Measurements from ENCODE around the gene ILKAP.

Gene ILKAP

GRCh38 chr2:238240757-238241711 is 37.5 kb upstream of the ILKAP start:
- no peak for TF ChIP-seq CTCF (IDR thresholded peaks at IDR 0.05; ENCODE audit: borderline replicate concordance, control extremely low read depth, extremely low read depth, insufficient read depth, missing control alignments)
- DNase-seq (ENCODE audit: low spot score), result no peak
- in situ Hi-C loops (cut with MboI; ENCODE audit: low sequenced_read_pairs, unreplicated experiment), result no loop called here

DNA sequence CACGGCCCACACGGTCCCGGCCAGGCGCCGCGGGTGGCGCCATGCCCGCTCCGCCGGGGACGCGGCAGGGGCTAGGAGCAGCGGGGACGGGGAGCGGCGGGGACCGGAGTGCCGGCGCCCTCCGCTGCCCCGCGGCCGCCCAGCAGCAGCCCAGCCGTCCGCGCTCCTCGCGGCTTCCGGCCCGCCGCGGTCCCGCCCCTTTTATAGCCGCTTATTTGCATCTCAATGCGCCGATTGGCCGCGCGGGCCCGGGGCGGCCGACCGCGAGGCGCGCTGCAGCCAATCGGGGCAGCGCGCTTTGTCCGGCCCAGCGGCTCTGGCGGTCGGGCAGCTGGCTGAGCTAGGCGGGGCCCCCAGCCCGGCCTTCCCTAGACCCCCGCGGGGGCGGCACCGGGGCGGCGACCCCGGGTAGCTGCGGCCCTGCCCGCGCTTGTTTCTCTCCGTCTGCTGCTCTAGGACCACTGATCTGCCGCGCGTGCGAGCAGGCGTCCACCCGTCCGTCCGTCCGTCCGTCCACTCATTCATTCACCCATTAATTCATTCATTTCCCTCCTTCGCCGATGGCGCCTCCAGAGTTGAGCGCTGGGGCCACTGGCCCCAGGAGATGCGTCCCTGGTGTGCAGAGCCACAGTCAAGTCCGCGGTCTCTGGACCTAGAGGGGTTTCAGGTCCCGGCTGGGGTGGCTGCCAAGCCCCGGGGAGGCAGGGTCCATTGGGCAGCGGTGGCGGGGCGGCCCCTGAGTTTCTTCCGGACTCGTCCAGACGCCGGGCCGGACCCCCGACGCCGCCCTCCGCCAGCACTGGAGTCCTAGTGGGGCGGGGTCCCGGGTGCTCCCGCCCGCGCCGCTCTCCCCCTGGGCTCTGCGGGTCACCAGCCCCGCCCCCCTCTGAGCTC is 36.6 kb upstream of the ILKAP start, which contains the start of gene HES6:
HES6 (minus strand) TSS at position 176 of the 894 bp plus-strand sequence; CDS start at position 43, 133 bp downstream.
- DNase-seq (ENCODE audit: low spot score), result peak; percentile 94
- no peak for TF ChIP-seq CTCF (IDR thresholded peaks at IDR 0.05; ENCODE audit: borderline replicate concordance, control extremely low read depth, extremely low read depth, insufficient read depth, missing control alignments)
- in situ Hi-C loops (cut with MboI; ENCODE audit: low sequenced_read_pairs, unreplicated experiment), result no loop called here

GRCh38 chr2:238239543-238239862 is 36.0 kb upstream of the ILKAP start:
- DNase-seq (ENCODE audit: low spot score), result no peak
- no peak for TF ChIP-seq CTCF (IDR thresholded peaks at IDR 0.05; ENCODE audit: borderline replicate concordance, control extremely low read depth, extremely low read depth, insufficient read depth, missing control alignments)
- in situ Hi-C loops (cut with MboI; ENCODE audit: low sequenced_read_pairs, unreplicated experiment), result no loop called here

- DNase-seq (ENCODE audit: low spot score), result no peak
- in situ Hi-C loops (cut with MboI; ENCODE audit: low sequenced_read_pairs, unreplicated experiment), result no loop called here
- no peak for TF ChIP-seq CTCF (IDR thresholded peaks at IDR 0.05; ENCODE audit: borderline replicate concordance, control extremely low read depth, extremely low read depth, insufficient read depth, missing control alignments)
These were observed 35.5 kb upstream of the ILKAP start for GRCh38 chr2:238238766-238239542.

DNA sequence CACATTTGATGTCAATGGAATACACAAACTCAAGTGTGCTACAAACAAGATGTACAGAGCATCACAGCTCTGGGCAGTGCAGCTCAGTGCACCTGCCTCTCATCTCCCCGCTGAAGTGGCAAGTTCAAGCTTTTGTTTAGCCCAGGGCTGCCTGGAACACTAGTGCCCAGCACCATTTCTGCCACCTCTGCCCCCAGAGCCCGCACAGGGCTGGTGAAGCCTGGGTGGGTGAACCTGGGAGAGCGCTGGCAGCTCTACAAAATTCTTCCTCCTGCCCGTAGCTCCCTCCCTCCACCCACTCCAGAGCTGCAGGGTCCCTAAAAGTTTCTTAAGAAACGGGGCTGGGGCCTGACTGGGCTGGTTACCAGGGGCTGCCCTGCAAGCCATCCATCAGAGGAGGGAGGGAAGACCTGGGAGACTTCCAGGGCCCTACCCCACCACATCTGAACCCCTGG is 34.8 kb upstream of the ILKAP start:
- in situ Hi-C loops (cut with MboI; ENCODE audit: low sequenced_read_pairs, unreplicated experiment), result no loop called here
- DNase-seq (ENCODE audit: low spot score), result no peak
- no peak for TF ChIP-seq CTCF (IDR thresholded peaks at IDR 0.05; ENCODE audit: borderline replicate concordance, control extremely low read depth, extremely low read depth, insufficient read depth, missing control alignments)

Measured in GM13976 (cell line).